ENCODE results near the gene PLXNA2. TPM values are rescaled to one million over a fixed set of nuclear protein-coding genes. Genes with fewer than 3 reads are reported as not detected.

Gene PLXNA2
- under 1 TPM in 1 of 2 experiments, not detected in 1; 0.08 TPM for total RNA-seq

DNA sequence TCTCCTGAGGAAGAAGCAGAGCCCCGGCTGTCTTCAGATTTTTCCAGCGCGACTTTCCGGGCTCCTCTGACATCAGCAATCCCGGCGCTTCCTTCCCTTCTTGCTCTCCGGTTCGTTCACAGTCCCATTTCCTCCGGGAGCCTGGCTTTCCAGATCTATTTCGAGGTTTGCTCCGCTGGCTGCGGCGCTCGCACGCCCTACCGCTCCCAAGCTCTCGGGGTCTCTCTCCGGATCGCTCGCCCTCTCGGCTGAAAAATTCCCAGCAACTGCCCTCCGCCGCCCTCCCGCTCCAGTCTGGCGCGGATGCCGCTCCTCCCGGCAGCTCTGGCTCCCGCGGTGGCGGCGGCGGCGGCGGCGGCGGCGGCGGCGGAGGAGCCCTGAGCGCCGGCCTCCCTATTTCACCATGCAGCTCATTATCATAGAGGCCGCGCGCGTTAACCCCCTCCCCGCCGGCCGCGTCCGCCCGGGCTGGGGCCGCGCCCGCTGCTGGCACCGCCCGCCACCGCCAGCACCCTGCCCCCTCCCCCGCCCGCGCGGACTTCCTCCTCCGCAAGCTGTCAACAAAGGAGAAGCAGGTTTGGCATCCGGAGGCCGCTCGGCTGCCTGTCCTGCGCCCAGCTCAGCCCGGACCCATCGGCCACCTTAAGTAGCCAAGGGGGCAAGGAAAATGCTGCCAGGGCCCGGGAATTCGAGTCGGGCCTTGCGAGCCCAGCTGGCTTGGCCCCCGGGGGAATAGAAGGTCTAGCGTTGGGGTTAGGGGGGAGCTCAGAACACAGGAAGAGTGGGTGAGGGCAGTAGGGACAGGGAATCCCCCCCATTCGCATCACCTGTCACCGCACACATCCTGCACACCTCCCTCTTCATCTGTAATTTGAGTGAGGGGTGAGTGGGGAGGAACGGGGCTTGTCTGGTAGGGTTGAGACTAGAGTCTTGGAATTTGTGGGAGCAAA, at the start of gene PLXNA2:
Gene PLXNA2, minus strand, starts transcription at position 418 of the 950 bp plus-strand sequence. CDS start 26,462 bp downstream, outside the sequence.
- Mint-ChIP-seq H3K27me3 (peaks cover 20% of the 10 kb centered on the region), H3K27ac (no peak within 1 kb of the TSS)

GRCh38 chr1:208292908-208293307, 48.7 kb upstream of the PLXNA2 start:
- Mint-ChIP-seq H3K27me3 (peaks cover 10% of the 10 kb centered on the region), H3K27ac (no peak overlapping the region), H3K4me1 (no peaks in the 10 kb centered on the region), H3K36me3 (no peaks in the 10 kb centered on the region), H3K9me3 (no peaks in the 10 kb centered on the region), H3K4me3 (no peak overlapping the region)
- no peak for DNase-seq

More for the DNA sequence above, at the start of gene PLXNA2:
- no peaks in the 10 kb centered on the region for H3K36me3 Mint-ChIP-seq
- H3K9me3 Mint-ChIP-seq: no peaks in the 10 kb centered on the region
- H3K4me1 Mint-ChIP-seq: peaks cover 12% of the 10 kb centered on the region
- H3K4me3 Mint-ChIP-seq: peak within 1 kb of the TSS; percentile 77
- peak; percentile 56 for DNase-seq

DNA sequence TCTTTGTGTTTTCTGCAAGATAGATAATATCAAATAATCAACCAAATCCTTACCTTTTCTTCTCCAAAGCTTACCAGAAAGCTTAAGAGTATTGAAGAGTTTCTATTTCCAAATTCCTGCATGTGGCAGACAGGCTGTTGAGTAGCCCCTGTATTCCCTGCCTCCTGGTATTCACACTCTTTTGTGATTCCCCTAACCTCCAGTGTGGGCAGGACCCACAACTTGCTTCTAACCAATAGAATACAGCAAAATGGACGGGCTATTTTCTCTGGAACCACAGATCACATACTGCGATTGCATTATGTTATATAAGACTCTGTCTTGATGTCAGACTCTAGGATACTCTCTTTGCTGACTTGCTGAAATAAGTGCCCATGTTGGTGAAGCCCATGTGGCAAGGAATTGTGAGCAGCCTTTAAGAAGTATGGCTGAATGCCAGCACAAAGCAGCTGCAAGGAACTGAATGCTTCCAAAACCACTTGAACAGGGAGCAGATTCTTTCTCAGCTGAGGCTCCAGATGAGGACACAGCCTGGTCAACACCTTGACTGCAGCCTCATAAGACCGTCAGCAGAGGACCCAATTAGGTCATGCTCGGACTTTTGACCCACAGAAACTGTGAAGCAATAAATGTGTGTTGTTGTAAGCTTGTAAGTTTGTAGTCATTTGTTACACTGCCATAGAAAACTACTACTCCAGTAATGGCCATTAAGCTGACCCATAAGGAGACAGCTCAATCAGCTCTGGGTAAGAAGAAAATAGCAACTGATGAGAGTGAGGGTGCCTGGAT, 47.9 kb upstream of the PLXNA2 start:
- no peak for DNase-seq
- no peaks in the 10 kb centered on the region for H3K4me1 Mint-ChIP-seq
- no peaks in the 10 kb centered on the region for H3K36me3 Mint-ChIP-seq
- no peak overlapping the region for H3K27ac Mint-ChIP-seq
- H3K27me3 Mint-ChIP-seq: peaks cover 10% of the 10 kb centered on the region
- no peaks in the 10 kb centered on the region for H3K9me3 Mint-ChIP-seq
- H3K4me3 Mint-ChIP-seq: no peak overlapping the region

DNA sequence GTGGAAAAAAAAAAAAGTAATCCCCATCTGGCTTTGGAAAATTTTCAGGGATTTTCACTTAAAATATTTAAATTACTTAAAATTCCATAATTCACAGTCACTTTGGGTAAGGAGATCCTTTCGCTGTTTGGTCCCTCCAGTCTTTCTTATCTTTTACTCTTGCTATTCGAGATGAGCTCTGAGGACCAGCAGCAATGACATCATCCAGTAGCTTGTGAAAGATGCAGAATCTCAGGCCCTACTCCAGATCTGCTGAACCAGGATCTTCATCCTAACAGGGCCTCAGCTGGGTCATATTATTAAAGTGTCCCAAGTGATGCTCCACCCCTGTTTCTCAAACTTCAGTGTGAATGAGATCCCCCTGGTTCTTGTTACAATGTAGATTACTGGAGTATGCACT, 46.9 kb upstream of the PLXNA2 start:
- H3K9me3 Mint-ChIP-seq: no peaks in the 10 kb centered on the region
- peaks cover 10% of the 10 kb centered on the region for H3K27me3 Mint-ChIP-seq
- no peak overlapping the region for H3K4me3 Mint-ChIP-seq
- no peaks in the 10 kb centered on the region for H3K36me3 Mint-ChIP-seq
- H3K27ac Mint-ChIP-seq: no peak overlapping the region
- no peaks in the 10 kb centered on the region for H3K4me1 Mint-ChIP-seq
- no peak for DNase-seq

DNA sequence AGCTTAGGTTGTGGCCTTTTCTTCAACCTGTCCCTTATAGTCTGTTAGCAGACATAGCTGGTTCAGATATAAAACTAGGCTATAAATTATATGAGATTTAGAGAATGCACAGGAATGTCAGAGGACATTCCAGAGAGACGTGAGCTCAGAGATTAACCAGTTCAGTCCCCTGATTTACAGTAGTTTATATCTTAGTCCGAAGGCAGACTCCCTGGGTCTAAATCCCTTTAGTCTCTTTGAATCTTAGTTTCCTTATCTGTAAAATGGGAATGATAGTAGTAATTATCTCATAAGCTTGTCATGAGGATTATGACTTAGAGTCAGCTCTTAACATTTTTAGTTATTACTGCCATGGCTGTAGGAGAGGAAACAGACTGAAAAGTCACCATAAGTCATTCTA, 45.5 kb upstream of the PLXNA2 start:
- Mint-ChIP-seq H3K27ac (no peak overlapping the region), H3K4me3 (no peak overlapping the region), H3K27me3 (peaks cover 8% of the 10 kb centered on the region), H3K9me3 (no peaks in the 10 kb centered on the region), H3K4me1 (no peaks in the 10 kb centered on the region), H3K36me3 (no peaks in the 10 kb centered on the region)
- no peak for DNase-seq

- H3K27me3 Mint-ChIP-seq: no peaks in the 10 kb centered on the region
- no peak overlapping the region for H3K27ac Mint-ChIP-seq
- H3K4me1 Mint-ChIP-seq: no peaks in the 10 kb centered on the region
- H3K9me3 Mint-ChIP-seq: no peaks in the 10 kb centered on the region
- no peak overlapping the region for H3K4me3 Mint-ChIP-seq
- DNase-seq: no peak
- no peaks in the 10 kb centered on the region for H3K36me3 Mint-ChIP-seq
Measured at GRCh38 chr1:208288495-208288894, 44.3 kb upstream of the PLXNA2 start.

DNA sequence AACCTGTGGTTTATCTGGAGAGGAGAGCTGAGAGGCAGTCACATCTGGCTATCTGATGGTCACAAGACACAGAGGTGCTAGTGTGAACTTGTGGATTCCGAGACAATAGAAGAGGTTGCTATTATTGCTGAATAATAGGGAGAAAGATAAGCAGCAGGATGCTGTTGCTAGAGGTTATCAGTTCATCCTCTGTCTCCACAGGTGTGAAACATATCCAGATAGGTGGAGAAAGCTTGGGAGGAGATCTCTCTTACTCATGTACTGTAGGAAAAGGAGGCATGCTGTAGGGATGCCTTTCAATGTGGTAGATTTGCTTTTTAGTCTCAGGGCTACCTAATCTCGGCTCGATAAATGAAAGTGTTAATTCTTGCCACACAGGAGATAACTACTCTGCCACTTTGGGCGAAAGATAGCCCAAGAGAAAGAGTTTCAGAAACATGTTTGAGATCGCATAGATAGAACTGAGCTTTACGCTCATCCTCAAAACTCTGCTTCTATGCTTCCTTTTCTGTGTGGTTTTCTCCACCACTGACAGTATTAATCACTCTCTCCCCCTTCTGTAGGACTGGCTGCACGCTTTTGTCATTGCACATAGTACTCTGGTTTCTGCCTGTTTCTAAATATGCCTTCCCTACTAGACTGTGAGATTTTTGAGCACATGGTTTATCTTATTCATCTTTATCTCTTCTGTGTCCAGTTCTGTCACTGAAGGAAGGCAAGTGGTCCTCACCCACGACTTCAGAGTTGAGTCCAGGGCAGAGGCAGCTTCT, 36.7 kb upstream of the PLXNA2 start:
- peaks cover 25% of the 10 kb centered on the region for H3K27me3 Mint-ChIP-seq
- H3K36me3 Mint-ChIP-seq: no peaks in the 10 kb centered on the region
- no peak overlapping the region for H3K4me3 Mint-ChIP-seq
- H3K9me3 Mint-ChIP-seq: no peaks in the 10 kb centered on the region
- H3K4me1 Mint-ChIP-seq: no peaks in the 10 kb centered on the region
- H3K27ac Mint-ChIP-seq: no peak overlapping the region
- DNase-seq: no peak

- peaks cover 26% of the 10 kb centered on the region for H3K27me3 Mint-ChIP-seq
- no peak for DNase-seq
- H3K4me3 Mint-ChIP-seq: no peak overlapping the region
- H3K27ac Mint-ChIP-seq: no peak overlapping the region
- H3K36me3 Mint-ChIP-seq: no peaks in the 10 kb centered on the region
- H3K9me3 Mint-ChIP-seq: no peaks in the 10 kb centered on the region
- no peaks in the 10 kb centered on the region for H3K4me1 Mint-ChIP-seq
Measured at GRCh38 chr1:208279826-208280588, 35.8 kb upstream of the PLXNA2 start.

- Mint-ChIP-seq H3K4me3 (no peak overlapping the region), H3K27ac (no peak overlapping the region), H3K36me3 (no peaks in the 10 kb centered on the region), H3K4me1 (no peaks in the 10 kb centered on the region), H3K9me3 (no peaks in the 10 kb centered on the region), H3K27me3 (peaks cover 26% of the 10 kb centered on the region)
- no peak for DNase-seq
Measured at GRCh38 chr1:208278638-208279037, 34.5 kb upstream of the PLXNA2 start.

DNA sequence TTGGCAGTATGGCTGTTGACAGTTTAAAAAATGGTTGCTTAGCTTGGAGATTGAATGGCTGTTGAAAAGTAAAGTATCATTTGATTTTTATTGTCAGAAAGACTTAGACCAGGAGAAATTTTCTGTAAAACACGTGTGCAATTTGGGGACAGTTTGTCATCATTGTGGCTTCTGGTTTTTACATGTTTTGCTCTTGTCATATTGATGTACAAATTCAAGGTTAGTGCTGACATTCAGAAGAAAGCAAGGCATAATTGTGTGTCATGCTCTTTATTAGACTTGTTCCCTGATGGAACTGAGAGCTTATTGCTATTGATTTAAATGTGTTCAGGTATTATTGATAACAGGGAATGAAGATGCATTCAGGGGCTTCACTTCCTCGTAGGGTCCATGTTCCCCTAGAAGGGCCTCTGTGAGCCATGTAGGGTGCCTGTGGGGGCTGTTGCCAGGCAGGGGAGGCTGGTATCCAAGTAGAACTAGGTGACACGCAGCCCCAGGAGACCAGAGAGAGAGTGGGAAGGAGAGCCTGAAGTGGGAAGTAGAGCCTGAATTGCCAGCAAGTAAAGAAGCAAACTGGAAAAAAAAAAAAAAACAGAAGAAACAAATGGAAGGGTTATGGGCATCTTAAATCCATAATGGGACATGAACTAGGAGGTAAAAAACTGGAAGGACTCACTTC, 32.7 kb upstream of the PLXNA2 start:
- DNase-seq: no peak
- no peaks in the 10 kb centered on the region for H3K9me3 Mint-ChIP-seq
- H3K4me1 Mint-ChIP-seq: no peaks in the 10 kb centered on the region
- no peak overlapping the region for H3K4me3 Mint-ChIP-seq
- no peaks in the 10 kb centered on the region for H3K36me3 Mint-ChIP-seq
- no peak overlapping the region for H3K27ac Mint-ChIP-seq
- peaks cover 26% of the 10 kb centered on the region for H3K27me3 Mint-ChIP-seq

DNA sequence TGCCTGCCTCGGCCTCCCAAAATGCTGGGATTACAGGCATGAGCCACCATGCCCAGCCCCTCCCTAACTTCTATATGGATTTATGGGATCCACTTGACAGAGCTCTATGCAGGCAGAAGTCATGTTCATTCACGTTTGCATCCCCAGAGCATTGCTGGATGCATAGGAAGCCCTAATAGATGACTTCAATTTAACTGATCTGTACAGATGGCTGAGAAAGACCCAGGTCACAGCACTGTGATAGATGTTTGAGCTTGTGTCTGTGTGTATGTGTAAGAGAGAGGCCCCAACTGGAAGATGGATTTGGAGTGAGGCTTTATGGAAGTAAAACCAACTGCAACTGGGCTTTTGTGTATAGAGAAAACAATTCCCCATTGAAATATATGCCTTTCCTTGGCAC, 30.9 kb upstream of the PLXNA2 start:
- Mint-ChIP-seq H3K27ac (no peak overlapping the region), H3K4me1 (no peaks in the 10 kb centered on the region), H3K36me3 (no peaks in the 10 kb centered on the region), H3K9me3 (no peaks in the 10 kb centered on the region), H3K27me3 (peaks cover 28% of the 10 kb centered on the region), H3K4me3 (no peak overlapping the region)
- no peak for DNase-seq

DNA sequence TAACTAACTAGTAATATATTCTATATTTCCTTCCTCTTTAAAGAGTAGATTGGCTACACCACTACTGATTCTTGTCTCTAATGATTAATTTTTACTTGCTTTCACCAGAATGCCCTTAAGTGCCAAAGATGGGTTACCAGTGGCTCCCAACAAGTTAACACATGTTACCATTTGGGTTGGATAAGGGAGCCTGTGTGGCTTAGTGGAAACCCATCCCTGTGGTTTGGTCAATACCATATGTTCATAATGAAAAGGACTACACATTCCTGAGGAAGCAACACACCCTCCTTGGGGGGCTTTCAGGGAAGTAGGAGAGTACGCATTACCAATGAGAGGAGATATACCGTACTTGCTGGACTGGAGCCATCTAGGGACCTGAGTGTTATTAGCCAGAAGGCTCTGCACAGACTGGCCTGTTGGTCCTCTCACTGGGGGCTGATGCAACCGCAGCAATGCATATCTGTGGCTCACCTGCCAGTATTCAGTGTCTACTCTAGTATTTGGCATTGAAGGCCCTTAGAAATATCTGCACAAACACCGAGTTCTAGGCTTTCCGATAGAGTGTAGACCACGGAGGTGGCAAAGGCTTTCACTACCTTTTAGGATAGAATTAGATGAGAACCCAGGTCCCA, 29.3 kb upstream of the PLXNA2 start:
- no peak overlapping the region for H3K4me3 Mint-ChIP-seq
- no peak overlapping the region for H3K27ac Mint-ChIP-seq
- no peak for DNase-seq
- no peaks in the 10 kb centered on the region for H3K36me3 Mint-ChIP-seq
- H3K4me1 Mint-ChIP-seq: no peaks in the 10 kb centered on the region
- peaks cover 24% of the 10 kb centered on the region for H3K27me3 Mint-ChIP-seq
- no peaks in the 10 kb centered on the region for H3K9me3 Mint-ChIP-seq

GRCh38 chr1:208272713-208273112, 28.5 kb upstream of the PLXNA2 start:
- Mint-ChIP-seq H3K4me3 (no peak overlapping the region), H3K9me3 (no peaks in the 10 kb centered on the region), H3K27ac (no peak overlapping the region), H3K4me1 (no peaks in the 10 kb centered on the region), H3K36me3 (no peaks in the 10 kb centered on the region), H3K27me3 (peaks cover 27% of the 10 kb centered on the region)
- DNase-seq: no peak
